ENCODE measurements around the gene KCP. TPM values are rescaled to one million over a fixed set of nuclear protein-coding genes. Genes with fewer than 3 reads are reported as not detected.

KCP gene
- total RNA-seq, 1 experiment from 2014 or later, result 5.1 TPM

GRCh38 chr7:128827971-128828711 is 82.4 kb downstream of the KCP start:
- no peak for DNase-seq (ENCODE audit: low read depth)

GRCh38 chr7:128827248-128827958 is 83.1 kb downstream of the KCP start:
- no peak for DNase-seq (ENCODE audit: low read depth)

More at GRCh38 chr7:128827971-128828711, 82.4 kb downstream of the KCP start:
- in situ Hi-C loops (cut with HindIII; ENCODE audit: low pct_unique_long_range_greater_than_20kb, low sequenced_read_pairs), result no loop called here

GRCh38 chr7:128826916-128827247 is 83.6 kb downstream of the KCP start:
- DNase-seq (ENCODE audit: low read depth), result no peak
- in situ Hi-C loops (cut with HindIII; ENCODE audit: low pct_unique_long_range_greater_than_20kb, low sequenced_read_pairs), result no loop called here

More at GRCh38 chr7:128827248-128827958, 83.1 kb downstream of the KCP start:
- in situ Hi-C loops (cut with HindIII; ENCODE audit: low pct_unique_long_range_greater_than_20kb, low sequenced_read_pairs), result no loop called here

Other genes starting within 250 kb of the KCP start
- not detected in 2 replicates for gene GARIN1A, start 238.4 kb downstream of the KCP start, total RNA-seq (2014; rRNA removed; shearing (Covaris generic); ENCODE audit: low replicate concordance)
- 112 and 166 TPM in 2 replicates for gene CALU, start 171.3 kb downstream of the KCP start, total RNA-seq (2014; rRNA removed; shearing (Covaris generic); ENCODE audit: low replicate concordance)
- gene OPN1SW, start 134.9 kb downstream of the KCP start, total RNA-seq (2014; rRNA removed; shearing (Covaris generic); ENCODE audit: low replicate concordance), result not detected in 2 replicates
- gene CCDC136, start 118.7 kb downstream of the KCP start, total RNA-seq (2014; rRNA removed; shearing (Covaris generic); ENCODE audit: low replicate concordance), result 2.7 and 5.2 TPM in 2 replicates
- 0.12 TPM in 1 of 2 replicates, not detected in the other for gene FLNC, start 80.3 kb downstream of the KCP start, total RNA-seq (2014; rRNA removed; shearing (Covaris generic); ENCODE audit: low replicate concordance)
- gene ATP6V1F, start 47.9 kb downstream of the KCP start, total RNA-seq (2014; rRNA removed; shearing (Covaris generic); ENCODE audit: low replicate concordance), result 168 and 191 TPM in 2 replicates
- gene IRF5, start 27.2 kb upstream of the KCP start, total RNA-seq (2014; rRNA removed; shearing (Covaris generic); ENCODE audit: low replicate concordance), result 73.4 and 92.1 TPM in 2 replicates
- gene TNPO3, start 144.4 kb upstream of the KCP start, total RNA-seq (2014; rRNA removed; shearing (Covaris generic); ENCODE audit: low replicate concordance), result 50.5 and 56.6 TPM in 2 replicates
- 54.4 and 68.1 TPM in 2 replicates for gene TSPAN33, start 234.0 kb upstream of the KCP start, total RNA-seq (2014; rRNA removed; shearing (Covaris generic); ENCODE audit: low replicate concordance)